Heart left ventricle (tissue), 16 donors: ENCODE data around the gene THBS4. TPM values are rescaled to one million over a fixed set of nuclear protein-coding genes. Genes with fewer than 3 reads are reported as not detected.

Source experiments
- ATAC-seq, 4 donors: fragments of 200-7000 bp; cut with Tn5 transposase; one replicate each; pipeline ENCODE4 v1.9.1; 2020 to 2022; ENCODE audit warnings: moderate library complexity in 4 of 4, mild to moderate bottlenecking in 3 of 4, moderate number of reproducible peaks in 1 of 4
- DNase-seq, 5 donors: peaks; one replicate each; pipeline ENCODE4 v3.0.0-alpha.2; 2020
- H3K27ac ChIP-seq, 12 donors: fragments of 200-600 bp; sonication (generic) in 4 of 12; one replicate each; pipeline versions ENCODE4 v1.5.0 to v1.8.0; 2016 to 2022; ENCODE audit warnings: mild to moderate bottlenecking in 2 of 12
- H3K27me3 ChIP-seq, 9 donors: fragments of 200-600 bp; sonication (generic) in 2 of 9; one replicate each; pipeline versions ENCODE4 v1.5.1 to v1.8.0; 2016 to 2022; ENCODE audit warnings: mild to moderate bottlenecking in 3 of 9
- H3K36me3 ChIP-seq, 9 donors: fragments of 200-600 bp; sonication (generic) in 2 of 9; one replicate each; pipeline versions ENCODE4 v1.5.0 to v1.8.0; 2018 to 2022; ENCODE audit warnings: mild to moderate bottlenecking in 2 of 9
- H3K4me1 ChIP-seq, 12 donors: fragments of 200-600 bp; sonication (generic) in 4 of 12; one replicate each; pipeline versions ENCODE4 v1.5.0 to v1.8.0; 2016 to 2022; ENCODE audit warnings: mild to moderate bottlenecking in 3 of 12
- H3K4me3 ChIP-seq, 12 donors: fragments of 200-600 bp; sonication (generic) in 4 of 12; one replicate each; pipeline versions ENCODE4 v1.5.0 to v1.8.0; 2017 to 2022; ENCODE audit warnings: mild to moderate bottlenecking in 9 of 12, moderate library complexity in 4 of 12
- H3K9me3 ChIP-seq, 12 donors: fragments of 200-600 bp; sonication (generic) in 4 of 12; one replicate each; pipeline versions ENCODE4 v1.5.0 to v1.8.0; 2016 to 2022; ENCODE audit warnings: mild to moderate bottlenecking in 1 of 12
- CTCF ChIP-seq, 12 donors: fragments of 200-600 bp; sonication (generic) in 4 of 12; IDR thresholded peaks; one replicate each; pipeline versions ENCODE4 v1.5.0 to v1.8.0; 2018 to 2022; ENCODE audit warnings: antibody characterized with exemption in 12 of 12, mild to moderate bottlenecking in 5 of 12
- POLR2A ChIP-seq, 2 donors: fragments of 450-650 bp; IDR thresholded peaks; one replicate each; pipeline ENCODE4 v1.6.1; 2017; ENCODE audit warnings: antibody characterized with exemption in 2 of 2, mild to moderate bottlenecking in 2 of 2, moderate library complexity in 2 of 2
- WGBS, 4 donors: extraction: QIAGEN DNeasy Blood & Tissue Kit in 2 of 4; methylation state at CpG; one replicate each; pipeline versions ENCODE4 v1.1.5 to v1.1.7; 2013 to 2018; 5-methylcytosine and 5-hydroxymethylcytosine counted together
- intact Hi-C, 10 donors: fragments of 100-400 bp; cut with DNase I; formaldehyde crosslinking; loops; one replicate each; pipeline versions ENCODE4 v1.11.1 to v1.14.2; 2022
- polyA plus RNA-seq, 2 donors: library from polyadenylated mRNA; stranded (reverse); fragments of 200-250 nt; gene quantifications; one replicate each; pipeline ENCODE4 v1.2.3, GENCODE V29; 2013
- total RNA-seq, 9 donors: library from RNA; depleted of rRNA in 2 of 9; stranded (reverse); fragments of >200 nt in 2 of 9; fragmentation: NEBNext Ultra II Directional in 3 of 9; extraction: Animal tissue kit (Norgen Biotek cat#: 25700) in 3 of 9; gene quantifications; one replicate each; pipeline versions ENCODE4 v1.1.0 to v1.2.4, GENCODE V29; 2016 to 2023
- donor health status: ischemic (EF 13 %, LVEDD 7.1; RV severe dilation, severe dysfunction).
- donor health status: healthy with polysubstance abuse.
- donor health status: DM: no; HTN: yes; CAD: no.
- donor health status: DM: no; HTN: no; CAD: no.
- donor health status: ischemic (EF 25% LVEDD 6.9; RV normal size, moderate dysfunction).
- donor health status: ischemic (EF 25% LVEDD 5.7; RV mildly dilated, moderate dysfunction).
- donor health status: healthy.
- donor health status: DM: yes; HTN: yes; CAD: no.
- donor health status: ischemic (EF 35%, LVEDD 5.7; RV mildly dilated, moderate dysfunction).
- donor health status: nonischemic (EF 11% LVEDD 7.7; RV severe dilation, severe dysfunction).
- donor health status: DM: yes; HTN: yes; CAD: no.
- donor health status: PGD.
- donor health status: ischemic (EF 29% LVEDD 5.4; RV normal size, mild dysfunction).
- donor health status: nonischemic (EF 23%, LVEDD 6.1; RV moderate dilation, normal function).

Gene THBS4
- total and polyA plus RNA-seq, 11 donors = 38.6 to 266 (median 73.9) TPM

DNA sequence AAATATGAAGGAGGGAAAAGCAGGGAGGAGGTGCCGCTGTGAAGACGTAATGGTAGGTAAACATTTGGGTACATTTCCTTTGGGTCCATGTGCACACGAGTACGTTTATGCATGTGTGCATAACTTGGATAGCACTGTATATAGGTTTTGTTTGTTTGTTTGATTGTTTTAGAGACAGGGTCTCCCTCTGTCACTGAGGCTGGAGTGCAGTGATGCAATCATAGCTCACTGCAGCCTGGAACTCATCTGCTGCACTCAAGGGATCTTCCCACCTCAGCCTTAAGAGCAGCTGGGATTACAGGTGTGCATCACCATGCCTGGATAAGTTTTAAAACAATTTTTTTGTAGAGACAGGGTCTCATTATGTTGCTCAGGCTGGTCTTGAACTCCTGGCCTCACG is 94.0 kb downstream of the THBS4 start:
- ATAC-seq = no peak
- intact Hi-C loops = no loop called here

More for the DNA sequence above, 94.0 kb downstream of the THBS4 start:
- Histone ChIP-seq H3K4me3 (no peak overlapping the region), H3K27me3 (no peaks in the 10 kb centered on the region), H3K4me1 (peaks cover 0 to 46% (median 0%) of the 10 kb centered on the region in 12 donors), H3K36me3 (no peaks in the 10 kb centered on the region), H3K27ac (no peak overlapping the region), H3K9me3 (peaks cover 0 to 5% (median 0%) of the 10 kb centered on the region in 12 donors)
- DNase-seq = no peak
- 93 to 97% (median 96%) methylated on average over 5 of the region's 5 CpGs for WGBS, 4 donors
- TF ChIP-seq CTCF (IDR thresholded peaks at IDR 0.05) (no peak), POLR2A (IDR thresholded peaks at IDR 0.05) (no peak)

Other genes with a start within 250 kb of the THBS4 start
- 10 to 100 TPM in 7 of 9 donors, 1 to 10 TPM in 2; 6.2 to 14.4 (median 12.1) TPM for gene MTX3, start 44.1 kb upstream of the THBS4 start, total RNA-seq
- 1 to 10 TPM; 4.2 to 9.0 TPM for gene MTX3, start 44.1 kb upstream of the THBS4 start, polyA plus RNA-seq
- gene SERINC5, start 220.7 kb downstream of the THBS4 start, total RNA-seq = 10 to 100 TPM; 10.9 to 25.9 (median 14.6) TPM
- gene SERINC5, start 220.7 kb downstream of the THBS4 start, polyA plus RNA-seq = 1 to 10 TPM; 3.2 to 6.0 TPM